Islet of Langerhans (tissue), 1 donor: ENCODE measurements around the gene TNFSF4.
A peak's percentile ranks its signal among the peaks of the same experiment; 100 is the strongest.

Source experiments
- FAIRE-seq: peaks from one replicate; lab custom pipeline; 2011; peaks lifted over from hg19 to GRCh38; lab: Jason Lieb, UNC

TNFSF4 gene

GRCh38 chr1:173210283-173210682 is 3.2 kb upstream of the TNFSF4 start:
- no peak for FAIRE-seq

- no peak for FAIRE-seq
These were observed 1.7 kb upstream of the TNFSF4 start for GRCh38 chr1:173208868-173209267.

- no peak for FAIRE-seq
These were observed 1.0 kb upstream of the TNFSF4 start for GRCh38 chr1:173208146-173208545.

GRCh38 chr1:173205146-173206051 is 1.7 kb downstream of the TNFSF4 start:
- FAIRE-seq = no peak

- FAIRE-seq = no peak
These were observed 2.4 kb downstream of the TNFSF4 start for GRCh38 chr1:173204693-173205092.

GRCh38 chr1:173202424-173203145 is 4.5 kb downstream of the TNFSF4 start:
- FAIRE-seq = peak; percentile 69

- no peak for FAIRE-seq
These were observed 5.2 kb downstream of the TNFSF4 start for GRCh38 chr1:173201969-173202368.

GRCh38 chr1:173195596-173196088 is 11.5 kb downstream of the TNFSF4 start:
- no peak for FAIRE-seq

GRCh38 chr1:173193639-173194038 is 13.5 kb downstream of the TNFSF4 start:
- no peak for FAIRE-seq

- FAIRE-seq = no peak
These were observed 16.0 kb downstream of the TNFSF4 start for GRCh38 chr1:173191011-173191705.

GRCh38 chr1:173190101-173190936 is 16.8 kb downstream of the TNFSF4 start:
- peak; percentile 80 for FAIRE-seq

- no peak for FAIRE-seq
These were observed 19.4 kb downstream of the TNFSF4 start for GRCh38 chr1:173187671-173188237.

GRCh38 chr1:173181791-173182190 is 25.3 kb downstream of the TNFSF4 start:
- no peak for FAIRE-seq

GRCh38 chr1:173176246-173176645 is 30.9 kb downstream of the TNFSF4 start:
- no peak for FAIRE-seq

GRCh38 chr1:173175514-173176145 is 31.5 kb downstream of the TNFSF4 start:
- FAIRE-seq = no peak

- no peak for FAIRE-seq
These were observed 33.7 kb downstream of the TNFSF4 start for GRCh38 chr1:173173388-173173787.

GRCh38 chr1:173171152-173171551 is 36.0 kb downstream of the TNFSF4 start:
- FAIRE-seq = no peak

GRCh38 chr1:173168941-173169340 is 38.2 kb downstream of the TNFSF4 start:
- FAIRE-seq = no peak

GRCh38 chr1:173164686-173165085 is 42.4 kb downstream of the TNFSF4 start:
- FAIRE-seq = no peak

GRCh38 chr1:173164178-173164577 is 43.0 kb downstream of the TNFSF4 start:
- no peak for FAIRE-seq

- FAIRE-seq = no peak
These were observed 43.9 kb downstream of the TNFSF4 start for GRCh38 chr1:173163222-173163621.
